GM18526 (cell line): ENCODE results near the gene IRF5.

Experiments used
- POLR2A ChIP-seq: IDR thresholded peaks from 3 replicates; pipeline ENCODE4 v1.6.1; 2011; ENCODE audit not compliant: insufficient read length; ENCODE audit errors: extremely low read depth

Gene IRF5

DNA sequence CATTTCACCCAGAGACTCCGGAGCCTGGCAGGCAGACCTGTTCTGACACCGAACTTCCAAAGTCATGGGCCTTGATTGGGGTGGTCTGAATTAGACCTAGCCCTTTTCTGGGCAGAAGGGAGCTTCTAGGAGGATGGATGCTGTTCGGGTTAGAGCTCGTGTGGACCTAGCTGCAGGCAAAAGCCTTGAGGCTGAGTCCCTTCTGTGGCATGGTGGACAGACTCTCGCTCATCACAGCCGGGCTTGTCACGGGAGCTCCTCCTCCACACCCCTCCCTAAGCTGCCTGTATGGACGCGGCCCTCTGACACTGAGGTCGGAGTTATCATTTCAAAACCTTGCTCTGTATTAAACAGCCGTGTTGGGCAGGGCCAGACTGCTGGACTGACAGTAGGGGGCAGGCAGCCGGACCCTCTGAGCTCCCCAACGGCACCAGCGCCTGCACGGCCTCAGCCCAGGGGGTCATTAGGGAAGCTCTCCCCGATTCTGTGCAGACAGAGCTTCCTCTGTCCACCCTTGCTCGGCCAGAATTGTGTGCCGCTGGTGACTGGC, 2.2 kb downstream of the IRF5 start:
- TF ChIP-seq POLR2A, result peak; percentile 16

GRCh38 chr7:128940494-128941322, 3.0 kb downstream of the IRF5 start:
- peak; percentile 65 for TF ChIP-seq POLR2A

DNA sequence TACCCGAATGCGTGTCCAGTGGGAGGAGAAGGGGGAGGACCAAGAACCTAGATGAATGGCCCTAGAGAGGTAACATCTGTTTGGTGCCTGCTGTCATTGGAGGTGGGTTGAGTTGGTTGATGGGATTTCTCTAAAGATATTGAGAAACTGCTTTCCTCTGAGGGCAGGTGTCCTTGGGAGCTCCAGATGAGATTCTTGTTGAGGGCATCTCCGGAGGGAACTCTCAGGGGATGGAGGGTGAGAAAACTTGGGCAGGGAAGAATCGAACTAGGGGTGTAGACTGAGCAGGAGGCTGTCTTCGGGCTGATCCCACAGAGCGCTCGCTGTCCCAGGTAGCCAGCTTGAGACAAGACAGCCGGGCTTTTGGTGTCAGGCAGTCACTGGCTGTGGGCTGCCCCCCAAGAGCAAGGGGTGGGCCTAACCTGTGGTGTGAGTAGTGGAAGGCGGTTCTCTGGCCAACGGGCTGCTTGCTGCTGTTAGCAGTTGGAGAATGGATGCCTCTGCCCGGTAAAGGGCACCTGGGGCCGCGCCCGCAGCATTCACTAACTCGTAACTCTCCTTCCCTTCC, 3.7 kb downstream of the IRF5 start:
- no peak for TF ChIP-seq POLR2A

DNA sequence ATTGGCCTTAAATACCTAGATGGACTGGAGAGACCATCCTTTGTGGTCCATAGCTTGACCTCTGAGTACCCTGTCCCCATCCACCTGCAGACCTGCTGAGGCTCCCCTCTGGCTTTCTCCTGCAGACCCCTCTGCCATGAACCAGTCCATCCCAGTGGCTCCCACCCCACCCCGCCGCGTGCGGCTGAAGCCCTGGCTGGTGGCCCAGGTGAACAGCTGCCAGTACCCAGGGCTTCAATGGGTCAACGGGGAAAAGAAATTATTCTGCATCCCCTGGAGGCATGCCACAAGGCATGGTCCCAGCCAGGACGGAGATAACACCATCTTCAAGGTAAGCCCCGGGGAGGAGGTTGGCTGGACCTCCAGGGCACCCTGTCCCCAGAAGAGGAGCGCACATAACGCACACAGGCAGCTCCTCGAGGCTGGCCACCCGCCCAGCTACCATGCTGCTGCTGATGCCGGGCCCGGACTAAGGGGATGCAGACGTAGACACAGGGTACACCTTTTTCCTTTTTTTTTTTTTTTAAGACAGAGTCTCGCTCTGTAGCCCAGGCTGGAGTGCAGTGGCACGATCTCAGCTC, 4.3 kb downstream of the IRF5 start:
- no peak for TF ChIP-seq POLR2A

GRCh38 chr7:128944487-128945236, 6.9 kb downstream of the IRF5 start:
- TF ChIP-seq POLR2A, result no peak

DNA sequence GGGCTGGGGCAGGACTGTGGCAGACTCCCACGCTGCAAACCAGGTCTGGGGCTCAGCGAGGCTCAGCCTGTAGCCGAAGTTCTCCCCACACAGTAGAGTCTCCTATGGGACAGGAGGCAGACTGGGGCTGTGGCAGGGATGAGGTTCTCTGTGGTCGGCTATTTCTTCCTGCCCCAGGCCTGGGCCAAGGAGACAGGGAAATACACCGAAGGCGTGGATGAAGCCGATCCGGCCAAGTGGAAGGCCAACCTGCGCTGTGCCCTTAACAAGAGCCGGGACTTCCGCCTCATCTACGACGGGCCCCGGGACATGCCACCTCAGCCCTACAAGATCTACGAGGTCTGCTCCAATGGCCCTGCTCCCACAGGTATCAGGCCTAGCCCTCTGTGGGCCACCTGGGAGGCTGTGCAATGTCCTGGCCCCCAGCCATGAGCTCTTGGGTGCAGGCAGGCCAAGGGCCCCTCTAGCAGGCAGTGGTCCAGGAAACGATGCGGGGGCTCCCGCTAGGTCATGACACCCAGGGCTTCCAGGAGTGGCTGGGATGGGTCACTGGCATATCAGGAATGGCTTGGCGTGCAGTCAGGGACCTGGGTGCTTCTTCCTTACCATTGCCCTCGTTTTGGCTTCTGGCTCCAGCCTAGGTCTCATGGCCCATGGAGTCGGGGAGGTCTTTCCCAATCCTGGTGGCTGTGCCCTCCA, 8.1 kb downstream of the IRF5 start:
- TF ChIP-seq POLR2A, result no peak

DNA sequence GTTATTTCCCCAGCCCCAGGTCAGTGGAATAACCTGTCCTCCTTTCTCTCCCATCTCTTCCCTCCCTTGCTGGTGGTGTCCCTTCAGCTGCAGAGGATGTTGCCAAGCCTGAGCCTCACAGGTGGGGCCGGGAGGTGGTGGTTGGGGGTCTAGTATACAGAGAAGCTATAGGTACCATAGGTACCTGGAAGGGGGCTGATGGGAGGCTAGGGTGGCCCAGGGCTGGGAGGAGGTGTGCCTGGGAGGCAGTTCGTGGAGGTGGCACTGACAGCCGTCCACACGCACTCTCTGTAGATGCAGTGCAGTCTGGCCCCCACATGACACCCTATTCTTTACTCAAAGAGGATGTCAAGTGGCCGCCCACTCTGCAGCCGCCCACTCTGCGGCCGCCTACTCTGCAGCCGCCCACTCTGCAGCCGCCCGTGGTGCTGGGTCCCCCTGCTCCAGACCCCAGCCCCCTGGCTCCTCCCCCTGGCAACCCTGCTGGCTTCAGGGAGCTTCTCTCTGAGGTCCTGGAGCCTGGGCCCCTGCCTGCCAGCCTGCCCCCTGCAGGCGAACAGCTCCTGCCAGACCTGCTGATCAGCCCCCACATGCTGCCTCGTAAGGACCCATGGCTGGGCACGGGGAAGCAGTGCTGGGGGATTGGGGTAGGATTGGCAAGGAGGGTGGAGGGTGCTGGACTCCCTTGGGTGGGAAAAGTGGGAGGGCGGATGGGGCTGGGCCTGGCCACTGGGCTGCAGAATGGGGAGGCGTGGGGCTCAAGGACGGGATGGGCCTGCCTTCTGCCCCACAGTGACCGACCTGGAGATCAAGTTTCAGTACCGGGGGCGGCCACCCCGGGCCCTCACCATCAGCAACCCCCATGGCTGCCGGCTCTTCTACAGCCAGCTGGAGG, 9.5 kb downstream of the IRF5 start:
- no peak for TF ChIP-seq POLR2A

GRCh38 chr7:128947854-128948253, 10.1 kb downstream of the IRF5 start:
- no peak for TF ChIP-seq POLR2A

GRCh38 chr7:128948312-128948973, 10.7 kb downstream of the IRF5 start:
- TF ChIP-seq POLR2A, result peak; percentile 27

DNA sequence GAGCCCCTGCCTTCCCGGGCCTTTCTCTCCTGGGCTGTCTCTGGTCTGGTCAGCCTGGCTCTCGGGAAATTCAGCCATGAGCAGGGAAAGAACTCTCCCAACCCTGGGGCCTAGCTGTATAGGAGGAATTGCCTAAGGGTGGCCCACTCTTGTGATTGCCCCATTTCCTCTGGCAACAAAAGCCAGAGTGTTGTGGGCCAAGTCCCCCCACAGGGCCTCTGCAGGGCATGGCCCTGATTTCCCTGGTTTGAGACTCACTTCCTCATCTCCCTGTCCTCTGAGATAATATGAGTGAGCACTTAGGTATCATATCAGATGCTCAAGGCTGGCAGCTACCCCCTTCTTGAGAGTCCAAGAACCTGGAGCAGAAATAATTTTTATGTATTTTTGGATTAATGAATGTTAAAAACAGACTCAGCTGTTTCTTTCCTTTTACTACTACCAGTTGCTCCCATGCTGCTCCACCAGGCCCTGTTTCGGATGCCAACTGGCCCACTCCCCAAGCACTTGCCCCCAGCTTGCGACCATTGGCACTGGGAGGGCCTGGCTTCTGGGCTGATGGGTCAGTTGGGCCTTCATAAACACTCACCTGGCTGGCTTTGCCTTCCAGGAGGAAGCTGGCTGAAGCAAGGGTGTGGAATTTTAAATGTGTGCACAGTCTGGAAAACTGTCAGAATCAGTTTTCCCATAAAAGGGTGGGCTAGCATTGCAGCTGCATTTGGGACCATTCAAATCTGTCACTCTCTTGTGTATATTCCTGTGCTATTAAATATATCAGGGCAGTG, 11.4 kb downstream of the IRF5 start:
- TF ChIP-seq POLR2A, result no peak

GRCh38 chr7:128951296-128951695, 13.6 kb downstream of the IRF5 start:
- no peak for TF ChIP-seq POLR2A

- TF ChIP-seq POLR2A, result no peak
Observed at GRCh38 chr7:128954150-128954549, 16.4 kb downstream of the IRF5 start.
